Head of caudate nucleus (tissue), 42 donors: ENCODE measurements around the gene FRMD1.
A peak's percentile ranks its signal among the peaks of the same experiment; 100 is the strongest.

Experiments used
- DNase-seq, 42 donors: peaks; one replicate each; pipeline versions ENCODE4 v3.0.0 to v3.0.0-alpha.2; 2020 to 2021; ENCODE audit warnings: mixed read lengths in 7 of 42
- intact Hi-C: fragments of 100-400 bp; cut with DNase I; formaldehyde crosslinking; loops from one replicate; pipeline ENCODE4 v1.15.0; 2022

Gene FRMD1

DNA sequence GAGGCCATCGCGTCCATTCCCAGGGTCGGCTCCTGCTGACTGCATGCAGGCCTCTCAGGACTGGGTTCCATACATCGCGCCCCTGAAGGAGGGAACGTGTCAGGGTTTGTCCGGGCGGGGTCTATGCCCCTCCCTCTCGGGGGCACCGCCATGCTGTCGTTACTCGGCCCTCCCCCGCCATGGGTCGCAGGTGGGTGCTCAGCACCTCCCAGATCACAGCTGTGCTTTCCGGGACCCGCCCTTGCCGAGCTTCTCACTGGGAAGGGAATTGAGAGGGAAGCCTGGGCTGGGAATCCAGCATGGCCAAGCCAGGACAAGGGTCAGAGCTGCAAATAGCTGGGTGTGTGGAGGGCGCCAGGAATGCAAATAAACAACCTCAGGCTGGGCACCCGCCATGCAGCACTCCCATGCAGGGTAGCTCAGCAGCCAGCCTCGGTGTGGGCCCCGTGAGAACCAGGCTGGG is at the start of gene FRMD1:
Gene FRMD1 (minus strand): TSS at position 270 of the 463 bp plus-strand sequence. CDS start 118 bp downstream, at position 152.
- intact Hi-C loops: no loop called here
- no peak for DNase-seq

DNA sequence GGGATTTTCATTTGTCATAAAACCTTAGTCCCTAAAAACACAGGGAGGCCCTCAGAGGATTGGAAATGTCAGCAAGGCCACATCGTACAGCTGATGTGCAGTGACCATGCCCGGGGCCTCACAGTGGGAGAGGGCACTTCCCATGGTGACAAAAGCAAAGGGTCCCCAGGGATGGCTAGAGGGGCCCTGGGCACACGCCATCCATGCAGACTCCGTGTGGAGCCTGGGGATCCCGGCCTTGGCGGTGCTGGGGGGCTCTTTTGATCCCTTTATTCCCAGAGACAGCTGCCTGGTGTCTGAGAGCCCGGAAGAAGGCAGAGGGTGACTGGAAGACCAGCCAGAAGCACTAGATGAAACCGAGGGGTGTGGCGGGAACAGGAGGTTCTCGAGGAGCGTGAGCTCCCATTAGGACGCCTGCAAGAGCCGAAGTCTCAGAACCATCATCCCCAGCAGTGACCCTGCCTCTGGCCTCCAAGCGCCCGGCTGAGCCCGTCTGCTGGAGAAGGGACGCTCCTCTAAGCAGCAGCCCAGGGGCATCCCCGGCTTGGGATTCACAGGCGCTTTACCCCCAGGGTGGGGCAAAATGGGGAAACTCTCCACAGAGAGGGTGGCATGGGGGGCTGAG is 49.1 kb upstream of the FRMD1 start:
- intact Hi-C loops: loop anchor here (10.0 kb wide), 1 partner anchor 653 kb away; no protein-coding TSS in a partner anchor
- peak in 4 of 42 donors; percentile 5 to 32 (median 32) for DNase-seq

DNA sequence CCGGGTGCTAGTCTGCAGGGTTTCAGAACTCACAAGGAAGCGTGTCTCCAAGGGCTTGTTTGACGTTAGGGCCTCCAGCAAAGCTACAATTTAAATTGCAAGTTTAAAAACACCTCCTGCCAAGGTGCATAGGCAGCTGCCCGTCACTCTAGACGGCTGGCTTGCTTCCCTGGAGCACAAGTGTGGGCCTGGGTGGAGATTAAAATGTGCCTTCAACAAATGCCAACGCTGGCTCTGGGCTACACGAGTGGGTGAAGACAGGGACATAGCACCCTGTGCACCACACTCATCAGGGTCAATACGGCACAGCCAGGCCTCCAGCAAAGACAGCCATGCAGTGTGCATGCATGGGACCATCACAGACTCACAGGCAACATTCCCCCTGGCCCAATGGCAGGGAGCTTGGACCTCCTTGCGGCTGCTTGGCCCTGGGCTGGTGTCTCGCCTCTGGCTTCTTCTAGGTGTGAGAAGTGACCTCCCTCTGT is 48.4 kb upstream of the FRMD1 start:
- intact Hi-C loops: loop anchor here (10.0 kb wide), 1 partner anchor 653 kb away; no protein-coding TSS in a partner anchor
- peak in 2 of 42 donors; percentile 22 to 40 for DNase-seq

DNA sequence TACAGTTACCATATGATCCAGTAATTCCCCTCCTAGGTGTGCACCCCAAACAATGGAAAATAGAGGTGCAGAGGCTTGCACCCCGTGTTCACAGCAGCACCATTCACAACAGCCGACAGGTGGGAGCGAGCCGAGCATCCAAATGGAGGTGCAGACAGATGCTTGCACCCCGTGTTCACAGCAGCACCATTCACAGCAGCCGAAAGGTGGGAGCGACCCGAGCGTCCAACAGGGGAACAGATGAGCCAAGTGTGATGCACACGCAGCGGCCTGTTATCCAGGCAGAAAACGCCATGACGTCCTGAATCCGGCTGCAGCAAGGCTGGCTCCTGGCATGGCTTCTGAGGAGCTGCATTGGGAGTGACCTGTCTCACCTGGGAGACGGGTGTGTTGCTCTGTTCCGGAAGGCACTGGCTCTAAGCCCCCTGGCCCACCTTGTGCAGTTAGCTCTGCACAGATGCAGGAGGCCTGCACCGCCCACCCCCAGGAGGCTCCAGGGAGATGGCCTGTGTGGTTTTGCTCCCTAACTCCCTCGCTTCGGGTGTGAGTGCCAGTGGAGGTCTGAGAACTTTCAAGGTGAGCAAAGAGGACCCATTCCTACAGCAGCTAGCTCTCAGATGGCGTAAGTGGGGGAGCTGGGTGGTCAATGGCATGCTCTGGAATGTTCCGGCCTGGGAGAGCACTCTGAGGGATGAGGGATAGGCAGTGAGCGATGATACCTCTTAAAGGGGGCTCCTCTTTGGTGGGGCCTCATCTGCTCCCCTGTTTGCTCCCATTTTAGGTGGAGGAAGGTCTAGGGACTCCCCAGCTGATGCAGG is 47.8 kb upstream of the FRMD1 start:
- intact Hi-C loops: loop anchor here (10.0 kb wide), 1 partner anchor 652 kb away; no protein-coding TSS in a partner anchor
- peak in 2 of 42 donors; percentile 31 to 34 for DNase-seq

DNA sequence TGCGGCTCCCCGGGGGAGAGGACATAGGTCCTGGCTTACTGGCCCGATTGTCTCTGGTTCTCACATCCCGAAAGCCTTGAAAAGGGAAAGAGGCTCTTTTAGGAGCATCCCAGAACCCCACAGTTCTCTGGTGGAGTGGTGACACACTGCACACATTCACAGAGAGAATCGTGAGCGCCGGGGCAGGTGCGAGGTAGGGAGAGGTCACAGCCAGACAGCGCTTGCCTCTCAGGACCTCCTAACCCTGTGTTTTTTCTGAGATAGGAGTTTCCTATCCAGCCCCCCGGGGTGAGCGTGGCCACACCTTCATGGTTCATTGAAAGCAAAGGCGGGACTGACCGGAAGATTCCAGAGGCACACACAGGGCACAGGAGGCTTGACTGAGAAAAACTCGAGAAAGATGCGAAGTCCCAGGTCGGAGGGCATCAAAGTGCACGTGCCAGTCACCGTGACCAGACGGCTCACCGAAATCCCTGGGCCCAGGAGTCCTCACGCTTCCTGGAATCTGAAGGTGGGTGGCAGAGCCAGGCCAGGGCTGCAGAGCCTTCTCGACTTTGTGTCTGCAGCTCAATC is 46.5 kb upstream of the FRMD1 start:
- DNase-seq: peak in 5 of 42 donors; percentile 7 to 34 (median 29)
- intact Hi-C loops: loop anchor here (10.0 kb wide), 1 partner anchor 651 kb away; no protein-coding TSS in a partner anchor

DNA sequence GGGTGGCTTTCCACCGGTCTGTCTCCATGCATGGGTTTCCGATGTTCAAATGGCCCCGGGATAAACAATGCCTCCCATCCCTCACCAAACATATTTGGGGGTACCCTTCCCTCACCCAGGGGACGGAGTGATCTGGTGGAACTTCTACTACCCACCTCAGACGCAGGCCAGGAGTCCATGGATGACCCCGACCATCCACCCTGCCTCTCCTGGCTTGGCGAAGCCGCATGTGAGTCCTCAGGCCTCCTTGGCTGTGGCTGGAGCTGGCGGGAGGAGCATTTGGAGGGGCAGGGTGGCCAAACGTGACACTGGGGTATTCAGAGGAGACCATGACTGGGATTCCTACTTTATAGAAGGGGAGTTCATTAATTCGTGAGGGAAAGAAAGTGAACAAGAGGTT is 45.9 kb upstream of the FRMD1 start:
- intact Hi-C loops: loop anchor here (10.0 kb wide), 1 partner anchor 650 kb away; no protein-coding TSS in a partner anchor
- DNase-seq: peak in 3 of 42 donors; percentile 16 to 36 (median 24)

DNA sequence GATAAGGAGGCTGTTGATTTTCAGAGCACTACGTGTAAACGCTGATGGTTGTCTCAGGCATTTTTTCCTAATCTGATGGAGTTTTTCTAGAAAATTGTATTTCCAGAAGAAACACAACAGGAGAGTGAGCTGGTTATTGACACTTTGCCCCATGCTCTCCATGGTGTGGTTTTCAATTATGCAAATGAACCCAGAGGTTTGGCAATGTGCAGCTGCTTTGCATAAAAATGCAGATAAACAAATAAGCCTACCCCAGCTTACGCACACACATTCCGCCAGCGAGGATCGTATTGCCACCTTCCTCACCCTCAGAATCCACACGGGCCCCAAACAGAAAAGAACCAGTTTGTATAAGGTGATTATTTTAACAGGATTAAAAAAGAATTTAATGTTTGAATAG is 45.1 kb upstream of the FRMD1 start:
- peak in 2 of 42 donors; percentile 29 to 38 for DNase-seq
- intact Hi-C loops: loop anchor here (10.0 kb wide), 1 partner anchor 649 kb away; no protein-coding TSS in a partner anchor

DNA sequence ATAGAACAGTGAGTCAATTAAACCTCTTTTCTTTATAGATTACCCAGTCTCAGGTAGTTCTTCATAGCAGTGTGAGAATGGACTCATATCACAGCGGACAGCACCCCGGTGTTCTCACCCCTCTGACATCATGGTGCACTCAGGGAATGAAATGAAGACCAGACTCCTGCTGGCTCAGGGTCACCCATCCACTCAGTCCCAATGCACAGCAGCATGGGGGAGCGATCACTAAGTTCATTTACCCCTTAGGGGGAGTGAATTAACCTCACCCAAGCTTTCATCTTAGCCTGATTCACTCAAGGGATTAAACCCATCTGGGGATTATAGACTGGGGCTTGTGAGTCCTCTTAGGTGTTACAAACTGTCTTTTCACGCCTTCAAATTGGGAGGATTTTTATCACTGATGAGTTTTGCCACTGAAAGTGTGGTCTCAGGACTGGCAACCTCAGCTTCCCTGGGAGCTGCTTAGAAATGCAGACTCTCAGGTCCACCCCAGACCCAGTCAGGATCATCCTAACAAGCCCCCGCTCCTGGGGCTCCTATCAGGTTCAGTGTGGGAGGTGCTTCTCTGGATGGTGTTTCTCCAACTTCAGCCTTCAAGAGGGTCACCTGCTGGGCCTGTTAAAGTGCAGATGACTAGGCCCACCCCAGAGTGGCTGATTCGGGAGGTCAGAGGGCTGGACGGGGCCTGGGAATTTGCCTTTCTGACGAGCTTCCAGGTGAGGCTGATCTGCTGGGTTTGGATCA is 44.3 kb upstream of the FRMD1 start:
- peak in 2 of 42 donors; percentile 7 to 35 for DNase-seq
- intact Hi-C loops: loop anchor here (10.0 kb wide), 1 partner anchor 649 kb away; no protein-coding TSS in a partner anchor

DNA sequence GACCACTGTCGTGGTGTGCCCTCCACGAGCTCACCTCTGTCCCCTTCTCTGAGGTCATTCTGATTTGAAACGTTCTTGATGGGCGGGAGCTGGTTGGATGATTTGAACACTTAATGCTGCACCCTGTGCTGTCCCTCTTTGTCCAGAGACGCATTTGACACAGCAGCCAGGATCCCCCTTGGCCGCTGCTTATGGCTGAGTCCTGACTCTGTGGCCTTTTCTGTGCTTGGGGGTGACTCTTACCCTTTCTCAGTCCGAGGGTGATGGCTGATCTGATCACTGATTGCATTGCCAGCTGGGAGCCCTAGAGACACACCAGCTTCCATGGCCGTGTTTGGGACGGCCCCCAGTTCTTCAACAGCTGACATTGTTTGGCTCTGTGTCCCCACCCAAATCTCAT is 43.5 kb upstream of the FRMD1 start:
- peak in 2 of 42 donors; percentile 2 to 24 for DNase-seq
- intact Hi-C loops: loop anchor here (10.0 kb wide), 1 partner anchor 648 kb away; no protein-coding TSS in a partner anchor

DNA sequence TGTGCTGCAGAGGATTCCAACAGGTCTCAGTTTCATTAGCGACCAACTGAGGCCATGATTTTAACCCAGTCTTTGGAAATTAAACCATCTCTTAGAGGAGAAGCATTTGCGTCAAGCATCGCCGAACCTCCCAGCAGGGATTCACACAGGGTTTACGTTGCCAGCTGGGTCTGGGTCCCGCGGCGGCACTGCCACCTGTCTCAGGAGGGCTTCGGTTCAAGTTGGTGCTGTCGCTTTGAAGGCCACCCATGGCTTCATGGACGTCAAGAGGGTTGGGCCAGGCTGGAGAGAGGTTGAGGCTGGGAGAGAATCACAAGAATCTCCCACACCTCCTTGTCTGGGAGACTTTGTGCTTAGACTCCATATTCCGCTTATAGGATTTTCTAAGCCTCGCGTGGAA is 43.0 kb upstream of the FRMD1 start:
- intact Hi-C loops: loop anchor here (10.0 kb wide), 1 partner anchor 647 kb away; no protein-coding TSS in a partner anchor
- DNase-seq: peak in 7 of 42 donors; percentile 4 to 31 (median 12)

DNA sequence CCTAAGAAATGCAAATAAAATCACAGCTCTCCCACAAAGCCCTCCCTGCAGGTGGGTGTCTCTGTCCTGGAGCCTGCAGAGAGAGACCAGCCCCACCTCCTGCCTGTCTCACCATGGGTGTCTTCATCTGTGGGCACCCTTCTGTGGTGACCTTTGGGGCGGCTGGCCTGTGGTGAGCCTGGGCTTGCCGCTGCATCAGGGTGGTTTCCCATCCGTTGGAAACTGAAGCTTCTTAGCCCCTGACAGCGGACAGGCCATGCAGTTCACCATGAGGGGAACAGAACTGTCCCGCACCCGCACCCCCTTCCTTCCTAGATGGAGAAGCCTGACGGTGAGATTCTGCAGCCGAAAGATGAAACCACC is 42.3 kb upstream of the FRMD1 start:
- intact Hi-C loops: loop anchor here (10.0 kb wide), 1 partner anchor 646 kb away; no protein-coding TSS in a partner anchor
- peak in 6 of 42 donors; percentile 1 to 27 (median 9) for DNase-seq

DNA sequence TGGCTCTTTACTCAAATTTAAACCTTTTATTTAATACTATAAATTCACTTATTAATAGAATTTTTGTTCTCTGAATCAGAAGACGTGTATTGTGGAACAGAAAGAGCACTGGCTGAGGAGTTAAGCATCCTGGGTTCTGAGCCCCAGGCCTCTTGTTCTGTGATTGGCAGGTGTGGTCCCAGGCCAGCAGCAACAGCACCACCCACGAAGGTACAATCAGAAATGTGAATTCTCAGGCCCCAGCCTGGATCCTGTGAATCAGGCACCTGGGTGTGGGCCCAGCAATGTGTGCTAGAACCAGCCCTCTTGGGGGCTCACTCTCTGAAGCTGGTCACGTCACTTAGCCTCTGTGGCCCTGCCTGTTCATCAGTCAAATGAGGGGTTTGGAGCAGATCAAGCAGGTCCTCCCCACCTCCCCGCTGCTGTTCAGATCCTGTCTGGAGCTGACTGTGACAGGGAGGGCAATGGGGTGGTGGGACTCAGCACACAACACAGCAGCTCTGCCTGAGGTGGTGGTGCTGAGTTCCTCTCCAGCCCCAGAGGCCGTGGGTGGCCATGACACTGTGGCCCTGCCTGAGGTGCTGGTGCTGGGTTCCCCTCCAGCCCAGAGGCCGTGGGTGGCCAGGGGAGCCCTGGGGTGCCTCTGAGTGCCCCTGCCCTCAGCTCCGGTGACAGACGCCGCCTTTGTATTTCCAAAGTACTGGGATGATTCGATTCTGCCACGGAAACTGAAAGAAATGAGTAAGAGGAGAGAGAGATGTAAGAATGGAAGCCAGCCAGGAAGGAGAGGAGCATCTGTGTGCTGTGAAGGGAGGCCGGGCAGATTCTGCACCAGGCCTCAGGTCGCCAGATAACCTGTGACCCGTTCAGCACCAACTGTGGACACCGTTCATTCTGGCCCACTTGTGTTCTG is 41.6 kb upstream of the FRMD1 start:
- intact Hi-C loops: loop anchor here (10.0 kb wide), 1 partner anchor 646 kb away; no protein-coding TSS in a partner anchor
- DNase-seq: peak in 7 of 42 donors; percentile 1 to 35 (median 8)

DNA sequence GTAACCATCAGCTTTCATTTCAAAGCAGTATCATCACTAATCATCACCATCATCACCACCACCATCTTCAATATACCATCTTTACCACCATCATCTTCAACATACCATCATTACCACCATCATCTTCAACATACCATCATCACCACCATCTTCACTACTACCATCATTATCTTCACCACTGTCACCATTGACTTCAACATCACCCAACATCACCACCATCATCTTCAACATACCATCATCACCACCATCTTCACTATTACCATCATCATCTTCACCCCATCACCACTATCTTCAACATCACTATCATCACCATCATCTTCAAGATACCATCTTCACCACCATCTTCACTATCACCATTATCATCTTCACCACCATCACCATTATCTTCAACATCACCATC is 40.5 kb upstream of the FRMD1 start:
- intact Hi-C loops: no loop called here
- no peak for DNase-seq

DNA sequence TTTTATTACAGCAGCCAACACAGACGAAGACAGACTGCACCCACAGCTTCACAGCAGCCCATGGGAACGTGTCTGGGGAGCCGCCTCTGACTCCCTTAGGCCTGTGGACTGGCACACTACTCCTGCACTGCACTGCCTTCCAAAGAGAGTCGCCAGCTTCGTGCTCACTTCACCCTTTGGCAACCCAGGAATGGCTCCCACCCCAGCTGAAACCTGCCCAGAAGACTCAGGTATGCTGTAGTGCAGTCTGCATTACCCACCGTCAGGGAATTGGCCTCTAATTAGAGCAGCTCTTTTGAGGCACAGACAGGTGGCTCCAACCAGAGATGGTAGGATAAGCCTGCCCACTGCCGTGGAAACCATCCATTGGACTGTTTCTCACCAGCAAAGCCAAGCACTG is 39.9 kb upstream of the FRMD1 start:
- peak in 8 of 42 donors; percentile 3 to 25 (median 9) for DNase-seq
- intact Hi-C loops: no loop called here

DNA sequence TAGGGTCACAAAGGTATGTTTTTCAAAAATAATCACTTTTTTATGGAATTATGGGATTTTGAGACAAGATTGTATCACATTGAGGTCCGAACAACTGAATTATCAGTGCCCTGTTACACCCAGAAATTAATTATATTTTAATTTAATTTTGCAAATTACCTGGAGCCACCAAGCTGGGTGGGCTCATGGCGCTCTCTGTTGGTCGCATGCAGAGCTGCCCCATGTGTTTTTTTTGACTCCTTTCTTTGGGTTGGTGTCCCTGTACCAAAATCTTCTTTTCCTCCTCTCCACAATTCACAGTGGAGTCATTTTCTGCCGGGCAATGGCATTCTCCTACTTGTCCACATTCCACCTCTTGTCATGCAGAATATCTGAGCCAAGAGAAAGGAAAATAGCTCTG is 38.9 kb upstream of the FRMD1 start:
- intact Hi-C loops: no loop called here
- peak in 8 of 42 donors; percentile 3 to 34 (median 10) for DNase-seq

DNA sequence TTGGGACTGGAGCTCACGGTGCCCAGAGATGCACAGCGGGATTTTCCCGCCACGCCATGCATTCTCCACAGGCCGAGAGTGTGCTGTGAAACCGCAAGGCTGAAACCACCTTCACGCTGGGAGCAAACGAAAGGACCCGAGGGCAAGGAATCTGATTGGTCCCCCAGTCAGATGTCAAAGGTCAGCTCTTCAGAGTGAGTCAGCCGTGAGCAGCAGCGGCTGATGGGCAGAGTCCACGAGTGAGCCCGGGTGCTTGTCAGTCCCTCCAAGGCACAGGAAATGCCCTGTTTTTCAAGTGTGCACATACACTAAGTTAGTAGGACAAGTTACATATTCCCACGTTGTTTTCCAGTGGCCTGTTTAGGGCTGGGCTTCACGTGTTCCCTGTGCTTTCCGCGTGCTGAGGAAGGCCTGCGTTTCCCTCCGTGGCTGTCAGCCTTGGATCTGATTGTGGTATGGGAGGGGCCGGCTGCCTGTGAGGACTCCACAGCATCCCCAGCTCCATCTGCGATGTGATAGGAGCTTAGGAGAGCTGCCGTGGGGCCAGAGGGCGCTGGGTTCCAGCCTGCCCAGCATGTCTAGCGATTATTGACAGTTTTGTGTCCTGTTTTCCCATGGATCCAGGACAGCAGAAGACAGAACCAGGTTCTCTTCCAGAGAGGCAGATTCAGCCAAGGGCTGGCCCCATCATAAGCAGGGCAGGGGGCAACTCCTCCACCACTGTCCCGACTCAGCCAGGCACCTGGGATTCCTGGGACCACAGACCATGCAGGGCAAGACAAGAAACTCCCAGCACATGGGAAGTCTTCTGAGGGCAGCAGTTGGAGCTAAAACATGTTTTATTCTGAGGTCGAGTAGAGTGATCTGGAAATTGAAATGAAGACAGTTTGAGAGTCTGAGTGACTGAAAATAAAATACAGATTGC is 38.2 kb upstream of the FRMD1 start:
- intact Hi-C loops: no loop called here
- DNase-seq: peak in 8 of 42 donors; percentile 2 to 35 (median 12)
